Loucy (cell line): ENCODE data around the gene PTPRB.
"Not testable (repeated sequence)": the region's sequence is repeated elsewhere in the genome, so short reads cannot be mapped to it uniquely, and the experiment has no call there.

Experiments used
- CTCF ChIP-seq: fragments of 200-600 bp; sonication (generic); conservative IDR thresholded peaks from 2 replicates; pipeline ENCODE4 v1.5.1; 2014; ENCODE audit warnings: mild to moderate bottlenecking, antibody characterized with exemption, low read length
- EZH2phosphoT487 ChIP-seq: fragments of 200-600 bp; IDR thresholded peaks from 2 replicates; pipeline ENCODE4 v1.6.1; 2018; ENCODE audit warnings: antibody characterized with exemption, mild to moderate bottlenecking, moderate library complexity, borderline replicate concordance

- not testable (repeated sequence) for TF ChIP-seq CTCF, EZH2phosphoT487
Observed at GRCh38 chr12:70492904-70493303, 144.3 kb downstream of the PTPRB start.
